Measurements from ENCODE around the gene PSMA7.

Gene PSMA7

GRCh38 chr20:62114894-62115293 lies 28.3 kb downstream of the PSMA7 start:
- DNase-seq (ENCODE audit: low read depth), result no peak
- TF ChIP-seq CTCF (IDR thresholded peaks at IDR 0.05; ENCODE audit: low read depth, low read length, missing control alignments), result no peak
- no peak overlapping the region for H3K4me3 ChIP-seq (ENCODE audit: low read depth, low read length)

- TF ChIP-seq CTCF (IDR thresholded peaks at IDR 0.05; ENCODE audit: low read depth, low read length, missing control alignments), result no peak
These were observed 30.8 kb downstream of the PSMA7 start for GRCh38 chr20:62112368-62112767.

GRCh38 chr20:62111148-62111547 lies 32.0 kb downstream of the PSMA7 start:
- H3K4me3 ChIP-seq (ENCODE audit: low read depth, low read length), result no peak overlapping the region
- DNase-seq (ENCODE audit: low read depth), result no peak
- TF ChIP-seq CTCF (IDR thresholded peaks at IDR 0.05; ENCODE audit: low read depth, low read length, missing control alignments), result no peak

More at GRCh38 chr20:62112368-62112767, 30.8 kb downstream of the PSMA7 start:
- no peak for DNase-seq (ENCODE audit: low read depth)
- H3K4me3 ChIP-seq (ENCODE audit: low read depth, low read length), result no peak overlapping the region

- no peak for TF ChIP-seq CTCF (IDR thresholded peaks at IDR 0.05; ENCODE audit: low read depth, low read length, missing control alignments)
- no peak for DNase-seq (ENCODE audit: low read depth)
- H3K4me3 ChIP-seq (ENCODE audit: low read depth, low read length), result no peak overlapping the region
These were observed 37.6 kb downstream of the PSMA7 start for GRCh38 chr20:62105592-62105991.

GRCh38 chr20:62104791-62105345 lies 38.3 kb downstream of the PSMA7 start:
- TF ChIP-seq CTCF (IDR thresholded peaks at IDR 0.05; ENCODE audit: low read depth, low read length, missing control alignments), result no peak
- H3K4me3 ChIP-seq (ENCODE audit: low read depth, low read length), result no peak overlapping the region
- no peak for DNase-seq (ENCODE audit: low read depth)

GRCh38 chr20:62104234-62104789 lies 38.9 kb downstream of the PSMA7 start:
- H3K4me3 ChIP-seq (ENCODE audit: low read depth, low read length), result no peak overlapping the region
- DNase-seq (ENCODE audit: low read depth), result no peak

More at GRCh38 chr20:62104234-62104789, 38.9 kb downstream of the PSMA7 start:
- TF ChIP-seq CTCF (IDR thresholded peaks at IDR 0.05; ENCODE audit: low read depth, low read length, missing control alignments), result no peak
